Stimulated activated CD4-positive, alpha-beta T cell treated with anti-CD3 and anti-CD28 coated beads, Interleukin-15, amount 100 ng/mL, for 48 hours (primary cell): Measurements from ENCODE around the gene PHRF1.
A peak's percentile ranks its signal among the peaks of the same experiment; 100 is the strongest.
"Not testable (repeated sequence)": the region's sequence is repeated elsewhere in the genome, so short reads cannot be mapped to it uniquely, and the experiment has no call there.

Experiments used
- DNase-seq, 2 donors: peaks; one replicate each; pipeline ENCODE4 v3.0.0-alpha.2; 2020; ENCODE audit warnings: low read depth in 2 of 2

PHRF1 gene

GRCh38 chr11:573146-573759 is 3.0 kb upstream of the PHRF1 start:
- no peak for DNase-seq

- not testable (repeated sequence) for DNase-seq
Measured at GRCh38 chr11:574031-574570, 2.2 kb upstream of the PHRF1 start.

- DNase-seq = no peak
Measured at GRCh38 chr11:574632-575312, 1.5 kb upstream of the PHRF1 start.

DNA sequence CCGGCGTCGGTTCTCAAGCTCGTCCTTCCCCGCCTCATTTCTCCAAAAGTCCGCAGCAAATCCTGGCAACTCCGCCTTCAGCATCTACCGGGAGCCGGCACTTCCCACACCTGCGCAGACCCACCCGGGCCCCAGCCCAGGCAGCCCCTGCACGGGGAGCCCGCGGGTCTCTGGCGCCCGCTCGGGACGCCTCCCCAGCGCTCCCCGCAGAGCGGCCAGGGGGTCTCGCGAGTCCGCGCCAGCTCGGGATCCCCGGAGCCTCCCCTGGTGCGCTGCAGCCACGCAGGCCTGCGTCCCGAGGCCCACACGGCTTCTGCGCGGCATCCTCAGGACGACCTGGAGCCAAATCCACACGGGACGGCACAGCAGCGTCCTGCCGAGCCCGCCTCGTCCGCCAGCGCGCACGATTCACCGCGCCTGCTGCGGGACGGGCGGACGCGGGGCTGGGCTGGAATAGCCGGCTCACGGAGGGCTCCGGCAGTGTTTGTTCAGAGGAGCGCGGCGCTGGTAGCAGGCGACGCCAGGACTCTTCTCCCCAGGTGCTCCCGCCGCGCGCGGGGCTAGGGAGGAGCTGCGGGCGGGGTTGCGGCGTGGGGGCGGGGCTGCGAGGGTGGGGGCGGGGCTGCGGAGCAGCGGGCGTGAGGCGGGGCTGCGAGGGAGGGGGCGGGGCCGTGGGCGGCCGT is 816 bp upstream of the PHRF1 start:
- no peak for DNase-seq

GRCh38 chr11:576811-577610 is 741 bp downstream of the PHRF1 start:
- no peak for DNase-seq

- DNase-seq = no peak
Measured at GRCh38 chr11:577611-577894, 1.3 kb downstream of the PHRF1 start.

- no peak for DNase-seq
Measured at GRCh38 chr11:578276-579035, 2.2 kb downstream of the PHRF1 start.

DNA sequence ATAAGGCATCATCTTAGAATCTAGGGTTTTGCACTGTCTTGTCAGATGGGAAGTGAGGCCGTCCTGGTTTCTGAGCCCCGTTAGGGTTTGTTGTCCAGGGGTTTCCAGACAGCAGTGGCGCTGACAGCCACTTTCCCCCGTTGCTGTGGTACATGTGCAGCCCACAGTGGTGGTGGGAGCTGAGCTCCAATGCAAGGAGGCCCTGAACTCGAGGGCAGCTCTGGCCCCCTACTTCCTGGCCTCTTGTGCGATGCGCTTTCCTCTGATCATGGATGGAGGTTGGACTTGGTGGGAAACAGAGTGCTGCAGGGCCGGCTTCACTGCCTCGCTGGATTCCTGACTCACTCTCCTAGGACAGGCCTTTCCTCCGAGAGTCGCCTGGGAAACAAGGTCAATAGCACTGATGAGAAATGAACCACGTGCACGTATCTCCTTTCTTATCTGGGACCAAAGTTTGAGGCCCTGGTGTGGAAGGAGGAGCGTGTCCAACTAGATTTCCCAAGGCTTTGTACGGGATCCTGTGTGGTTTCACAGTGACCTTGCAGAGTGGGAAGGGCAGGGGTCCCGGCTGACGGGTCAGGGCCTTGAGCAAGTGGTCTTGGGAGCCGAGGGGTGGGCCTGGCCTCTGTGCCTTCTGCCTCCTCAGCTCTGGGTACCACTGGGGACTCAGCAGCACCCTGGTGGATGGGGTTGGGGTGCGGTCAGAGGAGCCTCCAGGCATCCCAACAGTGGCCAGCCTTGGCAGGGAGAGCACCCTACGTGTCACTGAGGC is 3.7 kb downstream of the PHRF1 start:
- DNase-seq = no peak

- no peak for DNase-seq
Measured at GRCh38 chr11:581342-581741, 5.1 kb downstream of the PHRF1 start.

- no peak for DNase-seq
Measured at GRCh38 chr11:581752-582151, 5.5 kb downstream of the PHRF1 start.

- no peak for DNase-seq
Measured at GRCh38 chr11:584287-584686, 8.0 kb downstream of the PHRF1 start.

GRCh38 chr11:586376-587316 is 10.4 kb downstream of the PHRF1 start:
- no peak for DNase-seq

DNA sequence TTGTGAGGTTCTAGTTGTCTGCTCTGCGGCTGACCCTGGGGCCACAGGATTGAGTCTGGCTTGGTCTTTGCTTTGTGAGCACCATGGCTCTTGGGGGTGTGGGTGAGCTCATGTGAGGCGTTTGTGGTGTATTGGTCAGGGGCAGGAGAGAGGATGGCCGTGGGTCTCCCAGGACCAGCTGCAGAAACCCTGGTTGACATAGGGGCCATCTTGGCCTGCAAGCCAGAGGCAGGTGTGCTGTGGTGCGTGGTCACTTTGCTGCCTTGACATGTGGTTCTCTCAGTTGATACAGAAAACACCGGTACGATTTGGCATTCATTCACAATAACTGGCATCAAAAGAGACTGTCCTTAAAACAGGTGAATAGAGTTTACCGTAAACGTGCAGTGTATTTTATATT is 11.3 kb downstream of the PHRF1 start:
- no peak for DNase-seq

- DNase-seq = peak; percentile 66 to 70
Measured at GRCh38 chr11:587978-588380, 11.7 kb downstream of the PHRF1 start.

- DNase-seq = no peak
Measured at GRCh38 chr11:589798-590197, 13.5 kb downstream of the PHRF1 start.

DNA sequence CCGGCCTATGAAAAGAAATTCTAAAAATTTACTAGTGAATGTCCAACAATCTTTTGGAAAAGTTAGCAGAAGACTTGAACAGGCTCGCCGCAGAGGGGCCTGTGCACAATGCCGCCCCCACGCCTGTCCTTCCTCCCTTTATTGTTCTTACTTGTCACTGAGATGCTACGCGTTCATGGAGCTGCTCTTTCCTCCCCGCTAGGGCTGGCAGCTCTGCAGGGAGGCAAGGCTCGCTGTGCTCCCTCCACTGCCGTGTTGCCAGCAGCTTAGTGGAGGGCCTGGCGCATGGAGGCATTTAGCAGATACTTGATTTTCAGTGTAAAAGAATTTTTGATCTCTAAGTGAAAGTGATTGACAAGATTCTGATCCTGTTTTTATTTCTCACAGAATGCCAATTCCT is 14.7 kb downstream of the PHRF1 start:
- no peak for DNase-seq

DNA sequence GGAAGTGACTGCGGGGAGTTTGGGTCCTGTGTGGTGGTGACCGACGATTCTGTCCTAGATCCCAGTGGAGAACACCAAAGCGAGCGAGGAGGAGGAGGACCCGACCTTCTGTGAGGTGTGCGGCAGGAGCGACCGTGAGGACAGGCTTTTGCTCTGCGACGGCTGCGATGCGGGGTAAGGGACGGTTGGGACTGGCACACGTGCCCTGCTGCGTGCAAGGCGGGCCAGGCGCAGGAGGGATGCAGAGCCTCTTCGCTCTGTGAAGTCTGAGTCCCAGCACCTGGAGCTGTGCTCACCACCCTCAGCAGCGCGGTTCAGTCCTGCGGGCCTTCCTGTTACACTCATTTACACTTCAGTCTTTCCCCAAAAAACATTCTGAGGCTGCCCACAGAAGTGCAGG is 16.2 kb downstream of the PHRF1 start:
- no peak for DNase-seq

- DNase-seq = no peak
Measured at GRCh38 chr11:592918-593317, 16.6 kb downstream of the PHRF1 start.

DNA sequence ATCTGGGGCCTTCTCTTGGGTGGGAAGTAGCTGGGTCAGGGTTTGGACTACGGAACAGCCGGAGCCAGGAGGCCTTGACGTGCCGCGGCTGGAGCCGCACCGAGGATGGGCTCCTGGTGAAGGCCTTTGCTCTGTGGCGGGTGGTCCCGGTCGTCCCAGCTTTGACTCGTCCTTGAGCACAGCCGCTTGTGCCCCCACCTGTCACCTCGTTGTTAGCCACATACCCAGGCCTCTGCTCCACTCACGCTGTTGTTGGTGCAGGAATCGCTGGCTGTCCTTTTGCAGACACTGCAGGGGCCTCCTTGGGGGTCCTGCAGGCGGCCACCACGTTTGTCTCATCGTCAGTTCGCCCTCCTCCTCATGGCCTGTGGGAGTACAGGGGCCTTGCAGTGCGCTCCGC is 17.1 kb downstream of the PHRF1 start:
- no peak for DNase-seq

GRCh38 chr11:595400-595799 is 19.1 kb downstream of the PHRF1 start:
- no peak for DNase-seq
